CD4-positive, alpha-beta T cell treated with Interleukin-6 at 100 ng/mL for 8 hours (primary cell): Measurements from ENCODE around the gene VCL.
A peak's percentile ranks its signal among the peaks of the same experiment; 100 is the strongest.

ENCODE experiments used
- DNase-seq: peaks from one replicate; pipeline ENCODE4 v3.0.0-alpha.2; 2020; ENCODE audit warnings: mixed read lengths, low spot score

Gene VCL

GRCh38 chr10:74076961-74077360, 79.0 kb downstream of the VCL start:
- DNase-seq = no peak

GRCh38 chr10:74077416-74077815, 79.5 kb downstream of the VCL start:
- DNase-seq = no peak

GRCh38 chr10:74078037-74078436, 80.1 kb downstream of the VCL start:
- DNase-seq = peak; percentile 43

- DNase-seq = no peak
Observed at GRCh38 chr10:74079028-74079935, 81.4 kb downstream of the VCL start.

GRCh38 chr10:74079936-74080590, 82.1 kb downstream of the VCL start:
- no peak for DNase-seq

GRCh38 chr10:74081192-74081803, 83.4 kb downstream of the VCL start:
- DNase-seq = peak; percentile 54

- no peak for DNase-seq
Observed at GRCh38 chr10:74081941-74082718, 84.2 kb downstream of the VCL start.

- DNase-seq = no peak
Observed at GRCh38 chr10:74083304-74083703, 85.4 kb downstream of the VCL start.

GRCh38 chr10:74084955-74085354, 87.0 kb downstream of the VCL start:
- no peak for DNase-seq

GRCh38 chr10:74086317-74086716, 88.4 kb downstream of the VCL start:
- DNase-seq = no peak

- no peak for DNase-seq
Observed at GRCh38 chr10:74088722-74089121, 90.8 kb downstream of the VCL start.

GRCh38 chr10:74092372-74092771, 94.5 kb downstream of the VCL start:
- no peak for DNase-seq

GRCh38 chr10:74093530-74094164, 95.7 kb downstream of the VCL start:
- no peak for DNase-seq

GRCh38 chr10:74094231-74094630, 96.3 kb downstream of the VCL start:
- DNase-seq = no peak

- DNase-seq = no peak
Observed at GRCh38 chr10:74096777-74097176, 98.9 kb downstream of the VCL start.

- DNase-seq = no peak
Observed at GRCh38 chr10:74097776-74098175, 99.9 kb downstream of the VCL start.

- no peak for DNase-seq
Observed at GRCh38 chr10:74099420-74099819, 101.5 kb downstream of the VCL start.

- no peak for DNase-seq
Observed at GRCh38 chr10:74099836-74100235, 101.9 kb downstream of the VCL start.

GRCh38 chr10:74103560-74104258, 105.8 kb downstream of the VCL start:
- DNase-seq = no peak

GRCh38 chr10:74104480-74104879, 106.6 kb downstream of the VCL start:
- no peak for DNase-seq

- DNase-seq = no peak
Observed at GRCh38 chr10:74104996-74105395, 107.1 kb downstream of the VCL start.
